Activated naive CD8-positive, alpha-beta T cell treated with anti-CD3 and anti-CD28 coated beads, Interleukin-2, amount 10 ng/mL, durations not matched to agents 7 days and 5 days (primary cell): ENCODE data around the gene METTL4. TPM values are rescaled to one million over a fixed set of nuclear protein-coding genes. Genes with fewer than 3 reads are reported as not detected.

Experiments used
- ATAC-seq: fragments of 150-1000 bp; cut with Tn5 transposase; one replicate; pipeline ENCODE4 v1.10.0; 2021; ENCODE audit warnings: low read depth, moderate library complexity
- POLR2A ChIA-PET: fragments of 350-600 bp; sonication (Branson Sonifier 250); formaldehyde crosslinking; loops from one replicate; lab custom pipeline; 2021; ENCODE audit warnings: antibody characterized with exemption; lab: Charles Lee
- DNase-seq: peaks from one replicate; pipeline ENCODE4 v3.0.0; 2021
- H3K27ac Mint-ChIP-seq: one replicate; pipeline ENCODE4 v1.8.0; 2022; ENCODE audit warnings: mild to moderate bottlenecking, mixed read lengths
- H3K27me3 Mint-ChIP-seq: one replicate; pipeline ENCODE4 v1.8.0; 2022; ENCODE audit warnings: mild to moderate bottlenecking, moderate library complexity, mixed read lengths
- H3K36me3 Mint-ChIP-seq: one replicate; pipeline ENCODE4 v1.8.0; 2021; ENCODE audit warnings: mild to moderate bottlenecking, mixed read lengths
- H3K4me1 Mint-ChIP-seq: one replicate; pipeline ENCODE4 v1.8.0; 2021; ENCODE audit warnings: mixed read lengths
- H3K4me3 Mint-ChIP-seq: one replicate; pipeline ENCODE4 v1.8.0; 2022; ENCODE audit warnings: mild to moderate bottlenecking, moderate library complexity, mixed read lengths
- H3K9me3 Mint-ChIP-seq: one replicate; pipeline ENCODE4 v1.8.0; 2021; ENCODE audit warnings: mixed read lengths
- total RNA-seq, 2 experiments: library from RNA; stranded (reverse); gene quantifications; one replicate each; pipeline ENCODE4 v1.2.3, GENCODE V29; 2021

Gene METTL4
- total RNA-seq, 2 experiments from 2014 or later, result 22.7 to 25.8 TPM

DNA sequence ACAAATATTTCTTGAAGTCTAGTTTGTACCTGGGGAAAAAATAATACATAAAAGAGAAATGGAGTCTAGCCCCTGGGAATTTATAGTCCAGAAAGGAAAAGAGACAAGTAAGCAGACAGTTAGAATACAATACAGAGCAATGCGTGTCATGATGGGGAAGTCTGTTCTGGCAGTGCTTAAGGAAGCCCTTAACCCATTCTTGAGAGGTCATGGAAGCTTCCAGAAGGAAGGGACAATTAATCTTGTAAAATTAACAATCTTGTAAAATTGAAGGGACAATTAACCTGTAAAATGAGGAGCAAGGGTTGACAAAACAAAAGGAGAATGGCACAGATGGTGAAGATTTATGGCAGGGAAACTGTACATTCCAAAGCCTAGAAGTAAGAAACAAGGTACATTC is 66.7 kb downstream of the METTL4 start:
- Mint-ChIP-seq H3K9me3 (no peaks in the 10 kb centered on the region), H3K4me1 (peaks cover 3% of the 10 kb centered on the region), H3K27me3 (no peaks in the 10 kb centered on the region), H3K36me3 (no peaks in the 10 kb centered on the region), H3K27ac (no peak overlapping the region), H3K4me3 (no peak overlapping the region)
- DNase-seq (no peak), ATAC-seq (no peak)
- POLR2A ChIA-PET, result no interaction called here

- H3K36me3 Mint-ChIP-seq, result no peaks in the 10 kb centered on the region
- ATAC-seq, result no peak
- no peaks in the 10 kb centered on the region for H3K27me3 Mint-ChIP-seq
- DNase-seq, result no peak
- H3K4me1 Mint-ChIP-seq, result no peaks in the 10 kb centered on the region
- POLR2A ChIA-PET, result no interaction called here
- H3K4me3 Mint-ChIP-seq, result no peak overlapping the region
- H3K27ac Mint-ChIP-seq, result no peak overlapping the region
- no peaks in the 10 kb centered on the region for H3K9me3 Mint-ChIP-seq
Observed at GRCh38 chr18:2502880-2503279, 68.4 kb downstream of the METTL4 start.

- Mint-ChIP-seq H3K27ac (no peak overlapping the region), H3K4me3 (no peak overlapping the region), H3K27me3 (no peaks in the 10 kb centered on the region), H3K4me1 (no peaks in the 10 kb centered on the region), H3K36me3 (no peaks in the 10 kb centered on the region), H3K9me3 (no peaks in the 10 kb centered on the region)
- POLR2A ChIA-PET, result no interaction called here
- ATAC-seq, result no peak
- DNase-seq, result no peak
Observed at GRCh38 chr18:2502394-2502793, 68.9 kb downstream of the METTL4 start.

DNA sequence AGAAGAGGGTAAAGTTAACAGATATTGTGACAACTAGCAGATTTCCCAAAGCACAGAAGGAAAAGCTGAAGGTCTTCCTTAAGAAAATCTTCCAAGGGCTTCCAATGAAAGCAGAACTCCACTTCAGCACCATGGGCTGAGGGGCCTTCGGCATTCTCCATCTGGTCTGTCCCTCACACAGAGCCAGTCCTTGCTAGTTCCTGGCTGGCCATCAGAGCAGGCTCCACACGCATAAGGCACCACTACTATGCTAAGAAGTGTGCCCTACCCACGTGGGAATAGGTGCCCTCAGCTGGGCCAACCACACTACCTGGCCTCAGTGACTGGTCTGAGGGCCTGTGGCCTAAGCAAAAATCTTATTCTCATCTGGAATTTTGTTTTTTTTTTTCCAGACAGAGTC is 73.5 kb downstream of the METTL4 start:
- Mint-ChIP-seq H3K4me3 (no peak overlapping the region), H3K36me3 (no peaks in the 10 kb centered on the region), H3K27me3 (peaks cover 3% of the 10 kb centered on the region), H3K27ac (no peak overlapping the region), H3K9me3 (no peaks in the 10 kb centered on the region), H3K4me1 (no peaks in the 10 kb centered on the region)
- no peak for DNase-seq
- no peak for ATAC-seq
- POLR2A ChIA-PET, result no interaction called here

DNA sequence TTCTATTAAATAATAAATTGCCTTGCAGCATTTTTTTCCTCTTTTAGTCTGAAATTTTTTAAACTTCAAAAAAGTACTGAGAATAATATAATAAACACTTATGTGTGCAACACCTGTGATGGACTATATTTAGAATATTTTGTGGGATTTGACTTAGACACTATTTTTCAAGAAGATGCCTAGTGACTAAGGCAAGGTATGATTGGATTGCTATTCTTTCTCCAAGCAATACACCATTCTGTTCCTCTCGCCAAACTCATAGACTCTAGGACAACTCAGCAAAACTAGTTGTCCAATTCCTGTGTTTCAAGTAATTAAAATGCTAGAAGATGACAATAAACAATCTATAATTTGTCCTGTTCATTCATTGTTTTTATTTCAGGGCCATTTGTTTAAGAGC is 75.9 kb downstream of the METTL4 start:
- DNase-seq, result no peak
- H3K4me1 Mint-ChIP-seq, result no peaks in the 10 kb centered on the region
- H3K27ac Mint-ChIP-seq, result no peak overlapping the region
- H3K9me3 Mint-ChIP-seq, result no peaks in the 10 kb centered on the region
- POLR2A ChIA-PET, result no interaction called here
- H3K27me3 Mint-ChIP-seq, result peaks cover 3% of the 10 kb centered on the region
- no peak for ATAC-seq
- H3K36me3 Mint-ChIP-seq, result no peaks in the 10 kb centered on the region
- H3K4me3 Mint-ChIP-seq, result no peak overlapping the region

- ATAC-seq, result no peak
- Mint-ChIP-seq H3K4me1 (no peaks in the 10 kb centered on the region), H3K4me3 (no peak overlapping the region), H3K36me3 (no peaks in the 10 kb centered on the region), H3K27me3 (peaks cover 3% of the 10 kb centered on the region), H3K27ac (no peak overlapping the region), H3K9me3 (no peaks in the 10 kb centered on the region)
- no peak for DNase-seq
- POLR2A ChIA-PET, result no interaction called here
Observed at GRCh38 chr18:2494921-2495320, 76.4 kb downstream of the METTL4 start.

Other genes starting within 250 kb of the METTL4 start
- 10 to 100 TPM; 66.0 to 67.0 TPM for gene NDC80, start 52 bp upstream of the METTL4 start, total RNA-seq
- 100 to 1,000 TPM; 171 to 177 TPM for gene SMCHD1, start 84.2 kb upstream of the METTL4 start, total RNA-seq